Nephron (organoid): ENCODE results near the gene ZNF160.
"Not testable (repeated sequence)": the region's sequence is repeated elsewhere in the genome, so short reads cannot be mapped to it uniquely, and the experiment has no call there.

Experiments used
- H3K27ac Mint-ChIP-seq, 3 experiments: 2 replicates each; pipeline ENCODE4 v1.8.0; 2020; ENCODE audit warnings: mixed read lengths in 3 of 3, mild to moderate bottlenecking in 2 of 3, moderate library complexity in 1 of 3
- H3K27me3 Mint-ChIP-seq: 2 replicates; pipeline ENCODE4 v1.8.0; 2021; ENCODE audit warnings: low read depth, mild to moderate bottlenecking, moderate library complexity, mixed read lengths
- H3K36me3 Mint-ChIP-seq: 2 replicates; pipeline ENCODE4 v1.8.0; 2020; ENCODE audit warnings: low read depth, mixed read lengths
- H3K4me1 Mint-ChIP-seq: 2 replicates; pipeline ENCODE4 v1.8.0; 2020; ENCODE audit warnings: mixed read lengths
- H3K4me3 Mint-ChIP-seq, 3 experiments: 2 replicates each; pipeline ENCODE4 v1.8.0; 2020; ENCODE audit warnings: mild to moderate bottlenecking in 3 of 3, mixed read lengths in 3 of 3, moderate library complexity in 2 of 3
- H3K9me3 Mint-ChIP-seq: 2 replicates; pipeline ENCODE4 v1.8.0; 2020; ENCODE audit warnings: mixed read lengths
- CTCF ChIP-seq, 3 experiments: fragments of 200-600 bp; sonication (generic); IDR thresholded peaks; one replicate each; pipeline ENCODE4 v1.5.0; 2021; ENCODE audit warnings: antibody characterized with exemption in 3 of 3; ENCODE audit not compliant: unreplicated experiment in 3 of 3

The ZNF160 gene

GRCh38 chr19:53131727-53132126 lies 28.5 kb upstream of the ZNF160 start:
- Mint-ChIP-seq H3K9me3 (peaks cover 12% of the 10 kb centered on the region), H3K27ac (peak overlapping the region in 2 of 3 experiments; percentile 8 to 16), H3K4me3 (peak overlapping the region; percentile 85 to 94 (median 89)), H3K36me3 (peaks cover 42% of the 10 kb centered on the region), H3K27me3 (no peaks in the 10 kb centered on the region), H3K4me1 (peaks cover 19% of the 10 kb centered on the region)
- TF ChIP-seq CTCF (IDR thresholded peaks at IDR 0.05; ENCODE audit: unreplicated experiment in 3 of 3) = no peak

GRCh38 chr19:53131085-53131590 lies 27.9 kb upstream of the ZNF160 start:
- Mint-ChIP-seq H3K27ac (peak overlapping the region in 1 of 3 experiments; percentile 16), H3K4me1 (peaks cover 19% of the 10 kb centered on the region), H3K9me3 (peaks cover 8% of the 10 kb centered on the region), H3K4me3 (peak overlapping the region; percentile 85 to 94 (median 89)), H3K27me3 (no peaks in the 10 kb centered on the region), H3K36me3 (peaks cover 39% of the 10 kb centered on the region)
- TF ChIP-seq CTCF (IDR thresholded peaks at IDR 0.05; ENCODE audit: unreplicated experiment in 3 of 3) = no peak

- Mint-ChIP-seq H3K36me3 (peaks cover 35% of the 10 kb centered on the region), H3K9me3 (peaks cover 4% of the 10 kb centered on the region), H3K4me3 (peak overlapping the region; percentile 15 to 53 (median 21)), H3K27ac (no peak overlapping the region), H3K27me3 (no peaks in the 10 kb centered on the region), H3K4me1 (peaks cover 19% of the 10 kb centered on the region)
- TF ChIP-seq CTCF (IDR thresholded peaks at IDR 0.05; ENCODE audit: unreplicated experiment in 3 of 3) = no peak
Measured at GRCh38 chr19:53130506-53130905, 27.3 kb upstream of the ZNF160 start.

GRCh38 chr19:53126733-53127526 lies 23.7 kb upstream of the ZNF160 start:
- not testable (repeated sequence) for H3K9me3 Mint-ChIP-seq, H3K27me3 Mint-ChIP-seq, H3K4me3 Mint-ChIP-seq, H3K4me1 Mint-ChIP-seq
- H3K27ac Mint-ChIP-seq = peak overlapping the region in 1 of 3 experiments; percentile 49
- H3K36me3 Mint-ChIP-seq = peaks cover 53% of the 10 kb centered on the region

- no peaks in the 10 kb centered on the region for H3K27me3 Mint-ChIP-seq
- H3K4me3 Mint-ChIP-seq = no peak overlapping the region
- no peak for TF ChIP-seq CTCF (IDR thresholded peaks at IDR 0.05; ENCODE audit: unreplicated experiment in 3 of 3)
- peaks cover 5% of the 10 kb centered on the region for H3K9me3 Mint-ChIP-seq
- H3K4me1 Mint-ChIP-seq = no peaks in the 10 kb centered on the region
- H3K27ac Mint-ChIP-seq = no peak overlapping the region
- H3K36me3 Mint-ChIP-seq = peaks cover 59% of the 10 kb centered on the region
Measured at GRCh38 chr19:53123400-53123799, 20.2 kb upstream of the ZNF160 start.

- Mint-ChIP-seq H3K9me3 (peaks cover 19% of the 10 kb centered on the region), H3K36me3 (peaks cover 87% of the 10 kb centered on the region), H3K4me1 (no peaks in the 10 kb centered on the region), H3K4me3 (no peak overlapping the region), H3K27ac (no peak overlapping the region), H3K27me3 (no peaks in the 10 kb centered on the region)
- TF ChIP-seq CTCF (IDR thresholded peaks at IDR 0.05; ENCODE audit: unreplicated experiment in 3 of 3) = no peak
Measured at GRCh38 chr19:53112286-53112685, 9.1 kb upstream of the ZNF160 start.
